GM18868 (cell line): ENCODE data around the gene PLA2G15.
A peak's percentile ranks its signal among the peaks of the same experiment; 100 is the strongest.

ENCODE experiments used
- ATAC-seq: cut with Tn5 transposase; IDR thresholded peaks from one replicate; pipeline ENCODE4 v1.9.1; 2021; ENCODE audit warnings: mild to moderate bottlenecking, moderate library complexity; ENCODE audit not compliant: unreplicated experiment

The PLA2G15 gene

GRCh38 chr16:68244903-68245853 lies at the start of gene PLA2G15:
Gene PLA2G15, plus strand, starts transcription at chr16:68245373. Its CDS starts 54 bp downstream, at chr16:68245427.
- ATAC-seq = peak; percentile 85

DNA sequence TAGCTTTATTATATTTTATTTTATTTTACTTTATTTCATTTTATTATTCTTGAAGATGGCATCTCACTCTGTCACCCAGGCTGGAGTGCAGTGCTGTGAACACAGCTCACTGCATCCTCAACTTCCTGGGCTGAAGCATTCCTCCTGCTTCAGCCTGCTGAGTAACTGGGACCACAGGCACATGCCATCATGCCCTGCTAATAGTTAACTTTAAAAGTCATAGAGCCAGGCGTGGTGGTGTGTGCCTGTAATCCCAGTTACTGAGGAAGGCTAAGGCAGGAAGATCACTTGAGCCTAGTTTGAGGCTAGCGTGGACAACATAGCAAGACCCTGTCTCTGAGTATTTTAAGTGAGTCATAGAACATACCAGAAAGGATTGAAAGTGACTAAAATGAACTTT lies 47.9 kb upstream of the PLA2G15 start:
- ATAC-seq = no peak

DNA sequence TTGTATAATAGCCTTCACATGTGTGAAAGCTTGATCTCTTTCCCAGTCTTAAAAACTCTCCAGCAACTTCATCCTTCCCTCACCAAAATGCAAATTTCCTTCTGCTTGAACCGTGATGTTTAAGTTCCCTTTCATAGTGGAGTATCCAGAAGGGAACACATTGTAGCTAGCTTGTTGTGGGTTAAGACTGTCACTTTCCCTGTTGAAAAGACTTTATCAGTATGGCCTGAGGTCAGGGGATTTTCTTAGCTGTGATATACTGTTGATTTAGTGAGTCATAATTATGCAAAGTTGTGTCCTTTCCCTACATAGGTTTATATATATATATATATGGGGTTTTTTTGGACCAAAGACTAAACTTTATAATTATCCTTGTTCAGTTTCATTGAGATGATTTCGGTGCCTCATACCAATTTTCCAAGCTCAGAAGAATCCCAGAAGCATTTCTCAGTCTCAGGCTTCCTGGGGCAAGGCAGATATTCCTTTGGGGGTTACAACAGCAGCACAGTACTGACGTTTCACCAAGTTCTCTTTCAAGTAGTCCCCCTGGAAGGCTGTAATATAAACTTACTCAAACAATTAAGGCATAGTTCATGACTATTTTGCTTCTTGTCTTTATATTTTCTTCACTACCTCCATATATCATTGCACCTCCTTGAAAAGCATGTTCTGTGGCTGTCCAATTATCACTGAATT lies 44.9 kb upstream of the PLA2G15 start:
- peak; percentile 79 for ATAC-seq

DNA sequence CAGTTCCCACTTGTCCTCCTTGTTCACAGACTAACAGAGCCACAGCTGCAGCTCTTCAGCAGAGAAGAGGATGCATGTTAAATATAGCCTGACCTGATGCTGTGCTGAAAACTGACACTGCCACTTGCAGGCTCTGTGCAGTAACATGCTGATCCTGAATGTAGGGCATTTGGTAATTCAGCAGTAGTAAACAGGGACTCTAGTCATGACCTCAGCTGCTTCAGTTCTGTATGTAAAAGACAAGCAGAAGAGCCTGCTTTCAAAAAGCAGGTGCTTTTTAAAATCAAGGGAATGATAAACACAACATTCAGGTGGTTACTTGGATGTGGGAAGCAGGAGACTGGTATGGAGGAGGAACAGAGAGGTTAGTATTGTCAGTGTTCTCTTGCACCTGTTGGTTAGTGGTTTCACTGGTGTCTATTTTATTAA lies 43.1 kb upstream of the PLA2G15 start:
- ATAC-seq = no peak

- no peak for ATAC-seq
These were observed 38.9 kb upstream of the PLA2G15 start for GRCh38 chr16:68206245-68206644.

DNA sequence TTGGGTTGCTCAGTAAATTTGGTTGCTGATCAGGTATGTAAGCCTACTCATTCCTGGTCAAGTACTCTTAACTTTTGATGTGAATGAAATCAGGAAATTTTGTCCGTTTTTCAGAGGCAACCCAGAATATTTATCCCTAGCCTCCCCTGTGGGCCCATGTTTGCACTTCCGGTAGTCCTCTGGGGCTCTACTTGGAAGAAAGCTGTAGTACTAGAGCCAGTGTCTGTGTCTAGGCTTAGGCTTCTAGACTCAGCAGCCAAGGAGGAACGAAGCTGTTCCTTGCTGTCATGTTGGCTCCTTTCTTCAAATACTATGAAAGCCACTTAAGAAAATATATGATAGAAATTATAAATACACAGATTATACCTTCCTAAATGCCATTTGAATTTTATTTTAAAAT lies 30.4 kb upstream of the PLA2G15 start:
- no peak for ATAC-seq

GRCh38 chr16:68215302-68215701 lies 29.9 kb upstream of the PLA2G15 start:
- no peak for ATAC-seq

DNA sequence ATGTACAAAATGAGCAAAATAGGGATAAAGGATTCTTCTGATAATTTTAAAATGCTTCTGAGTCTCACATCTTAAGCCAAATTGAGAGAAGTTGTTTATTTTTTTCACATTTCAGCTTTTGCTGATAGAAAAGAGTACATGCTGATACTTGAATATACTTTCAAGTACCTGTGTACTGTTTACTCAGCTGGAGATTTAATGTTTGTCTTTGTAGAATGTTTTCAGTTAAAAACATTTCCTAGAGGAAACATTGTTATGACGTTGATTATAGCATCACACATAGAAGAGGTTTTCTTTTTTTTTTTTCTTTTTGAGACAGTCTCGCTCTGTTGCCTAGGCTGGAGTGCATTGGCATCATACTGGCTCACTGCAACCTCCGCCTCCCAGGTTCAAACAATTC lies 28.9 kb upstream of the PLA2G15 start:
- no peak for ATAC-seq

DNA sequence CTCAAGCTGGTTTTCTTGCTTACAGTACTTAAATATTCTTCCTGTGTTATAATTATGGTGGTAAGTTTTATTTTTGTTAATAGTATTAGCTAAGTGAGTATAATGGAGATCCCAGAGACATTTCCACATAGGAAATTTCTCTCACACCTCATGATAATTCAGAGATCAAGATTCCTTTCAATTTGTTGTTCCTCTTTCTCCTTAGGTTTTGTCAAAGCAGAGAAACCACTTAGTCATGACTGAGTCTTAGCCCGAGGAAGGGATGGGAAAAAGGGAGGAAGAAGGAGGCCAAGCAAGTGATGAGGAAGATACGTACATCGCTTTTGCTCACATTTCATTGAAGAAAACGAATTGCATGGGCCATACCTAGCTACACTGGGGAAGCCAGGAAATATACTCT lies 27.7 kb upstream of the PLA2G15 start:
- ATAC-seq = no peak

GRCh38 chr16:68219725-68220351 lies 25.3 kb upstream of the PLA2G15 start:
- ATAC-seq = no peak

- ATAC-seq = no peak
These were observed 22.1 kb upstream of the PLA2G15 start for GRCh38 chr16:68223072-68223471.

DNA sequence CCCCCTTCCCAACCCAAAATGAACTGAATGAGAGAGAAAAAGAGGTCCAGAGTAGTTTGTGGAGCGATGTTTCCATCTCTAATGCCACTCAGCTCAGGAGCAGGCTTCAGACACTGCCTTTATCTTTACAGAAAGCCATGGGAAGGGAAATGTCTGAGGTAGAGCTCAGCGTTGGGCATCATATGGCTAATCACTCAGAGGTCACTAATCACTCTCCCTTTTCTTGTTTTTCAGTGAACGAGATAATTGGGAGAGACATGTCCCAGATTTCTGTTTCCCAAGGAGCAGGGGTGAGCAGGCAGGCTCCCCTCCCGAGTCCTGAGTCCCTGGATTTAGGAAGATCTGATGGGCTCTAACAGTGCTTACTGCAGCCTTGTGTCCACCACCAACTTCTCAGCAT lies 19.1 kb upstream of the PLA2G15 start:
- no peak for ATAC-seq

GRCh38 chr16:68227183-68227793 lies 17.9 kb upstream of the PLA2G15 start:
- ATAC-seq = no peak

DNA sequence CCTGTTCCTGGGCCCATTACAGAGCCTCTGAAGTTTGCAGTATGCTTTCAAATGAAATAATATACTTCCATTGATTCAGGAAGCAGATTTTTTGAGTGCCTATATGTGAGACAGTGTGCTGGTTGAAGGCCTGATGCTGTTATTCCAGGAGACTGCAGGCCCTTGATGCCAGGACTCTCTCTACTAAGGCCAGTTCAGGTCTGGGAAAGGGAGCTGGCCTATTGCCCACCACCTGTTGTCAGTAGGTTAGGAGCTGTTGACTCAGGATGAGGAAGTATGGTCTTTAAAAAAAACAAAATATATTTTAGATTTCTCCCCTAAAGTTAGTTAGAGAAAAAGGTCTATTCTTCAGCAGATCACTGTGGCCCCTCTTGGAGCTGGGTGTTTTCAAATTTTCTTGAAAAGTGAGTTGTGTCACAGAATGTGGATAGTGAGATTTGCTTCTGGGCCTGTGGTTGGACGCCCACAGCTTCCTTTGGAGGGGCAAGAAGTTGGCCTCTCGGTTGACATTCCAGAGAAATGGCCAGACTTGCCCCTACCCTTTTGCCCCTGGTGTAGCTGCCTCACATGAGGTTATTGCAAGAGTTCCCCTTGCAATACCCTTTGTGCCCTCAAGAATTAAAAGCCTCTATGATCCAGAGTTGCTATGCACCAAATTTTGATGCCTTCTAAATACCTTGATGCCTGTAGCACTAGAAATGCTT lies 17.2 kb upstream of the PLA2G15 start:
- no peak for ATAC-seq

- ATAC-seq = no peak
These were observed 16.5 kb upstream of the PLA2G15 start for GRCh38 chr16:68228652-68229051.

GRCh38 chr16:68229431-68230175 lies 15.6 kb upstream of the PLA2G15 start:
- ATAC-seq = no peak

DNA sequence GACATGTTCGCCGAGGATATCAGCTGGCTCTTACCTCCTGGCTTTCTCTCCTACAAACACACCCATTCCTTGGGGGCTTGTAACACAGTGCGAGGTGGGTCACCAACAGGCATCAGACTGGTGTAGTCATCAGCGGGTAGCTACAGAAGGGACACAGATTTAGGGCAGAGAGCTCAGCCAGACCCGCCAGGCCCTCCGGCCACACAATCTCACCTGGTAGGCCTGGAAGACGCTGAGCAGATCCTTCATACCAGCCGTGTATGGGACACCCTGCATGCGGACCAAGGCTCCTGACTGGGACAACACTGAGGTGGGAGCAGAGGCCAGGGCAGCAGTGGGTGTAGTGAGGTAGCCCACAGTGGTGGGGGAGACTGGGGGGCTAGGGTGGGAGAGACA lies 15.0 kb upstream of the PLA2G15 start:
- no peak for ATAC-seq

DNA sequence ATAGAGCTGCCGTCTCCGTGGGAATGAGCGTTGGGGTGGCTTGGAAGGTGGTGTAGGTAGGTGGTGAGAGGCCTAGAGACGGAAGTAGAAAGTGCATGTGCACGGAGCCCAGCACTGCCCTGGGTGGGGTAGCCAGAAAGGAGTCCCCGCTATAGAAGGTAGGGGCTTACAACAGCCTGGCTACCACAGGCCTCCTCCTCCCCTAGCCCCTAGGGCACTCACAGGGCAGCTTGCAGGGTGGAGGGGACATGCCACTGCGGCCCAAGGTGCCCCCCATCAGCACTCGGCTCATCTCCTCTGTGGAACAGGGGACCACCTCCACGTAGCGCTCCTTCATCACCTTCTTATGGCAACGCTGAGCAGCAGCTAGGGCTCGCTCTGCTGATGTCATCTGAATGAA lies 14.2 kb upstream of the PLA2G15 start:
- ATAC-seq = no peak

- no peak for ATAC-seq
These were observed 13.6 kb upstream of the PLA2G15 start for GRCh38 chr16:68231384-68232136.
